Measurements from ENCODE around the gene SSH2. TPM values are rescaled to one million over a fixed set of nuclear protein-coding genes. Genes with fewer than 3 reads are reported as not detected.
A peak's percentile ranks its signal among the peaks of the same experiment; 100 is the strongest.

Gene SSH2
- total RNA-seq, 1 experiment from 2014 or later, result 8.5 TPM

DNA sequence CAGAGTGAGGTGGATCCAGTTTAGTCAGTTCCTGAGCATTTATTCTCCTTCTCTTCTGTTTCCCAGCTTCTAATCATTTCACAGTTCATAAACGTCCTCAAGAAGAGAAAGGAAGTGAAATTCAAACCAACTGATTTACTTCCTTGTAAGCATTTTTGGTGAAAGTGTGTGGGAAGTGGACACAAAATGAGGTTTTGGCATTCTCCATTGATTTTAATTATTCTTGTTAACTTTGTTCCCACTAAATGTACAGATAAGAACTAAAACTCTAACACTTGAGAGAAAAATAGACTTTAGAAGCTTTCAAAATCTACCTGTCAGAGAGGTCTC lies 264.6 kb downstream of the SSH2 start:
- intact Hi-C loops (cut with micrococcal nuclease), result loop anchor here (2.0 kb wide), 1 partner anchor 27 kb away; no protein-coding TSS in a partner anchor
- no peaks in the 10 kb centered on the region for H3K9me2 ChIP-seq (replicated peaks; ENCODE audit: low read length)
- H3K9ac ChIP-seq (ENCODE audit: low read length), result peak overlapping the region; percentile 59
- H3K27me3 ChIP-seq (ENCODE audit: low read length), result no peaks in the 10 kb centered on the region
- no peak overlapping the region for H2AFZ ChIP-seq (ENCODE audit: low read length)
- ChIA-PET POLR2A (ENCODE audit: unreplicated experiment) (interaction anchor here (0.5 to 0.6 kb wide), 2 partner anchors 79 to 178 kb away, joined by 3 to 5 read pairs; no protein-coding TSS in a partner anchor), CTCF (interaction anchor here (0.6 to 1.2 kb wide), 3 partner anchors 8 to 142 kb away, joined by 4 to 7 read pairs (median 5); no protein-coding TSS in a partner anchor)
- H3K4me3 ChIP-seq (ENCODE audit: low read length), result no peak overlapping the region
- peaks cover 32% of the 10 kb centered on the region for H3K4me1 ChIP-seq (ENCODE audit: insufficient read depth, low read length)
- H4K20me1 ChIP-seq (ENCODE audit: low read length), result no peaks in the 10 kb centered on the region
- peaks cover 8% of the 10 kb centered on the region for H3F3A ChIP-seq (ENCODE audit: low read length, unreplicated experiment)
- no peak for DNase-seq
- H3K79me2 ChIP-seq (ENCODE audit: low read length), result no peaks in the 10 kb centered on the region
- no peaks in the 10 kb centered on the region for H3K9me3 ChIP-seq (ENCODE audit: low read length)
- H3K27ac ChIP-seq (ENCODE audit: low read length), result peak overlapping the region; percentile 97
- ATAC-seq, result no peak
- BruUV-seq (replicated peaks), result no TSS peak
- H3K36me3 ChIP-seq (ENCODE audit: low read depth, low read length), result no peaks in the 10 kb centered on the region; the same call in 1 of the 2 replicates
- H3K4me2 ChIP-seq (ENCODE audit: low read length), result peak overlapping the region; percentile 67
- no peak for TF ChIP-seq EZH2 (IDR thresholded peaks at IDR 0.05; ENCODE audit: low read length, unreplicated experiment)
- no peak for TF ChIP-seq EZH2phosphoT487 (IDR thresholded peaks at IDR 0.05; ENCODE audit: borderline replicate concordance, low read length)
- TF ChIP-seq, protein P1, sequence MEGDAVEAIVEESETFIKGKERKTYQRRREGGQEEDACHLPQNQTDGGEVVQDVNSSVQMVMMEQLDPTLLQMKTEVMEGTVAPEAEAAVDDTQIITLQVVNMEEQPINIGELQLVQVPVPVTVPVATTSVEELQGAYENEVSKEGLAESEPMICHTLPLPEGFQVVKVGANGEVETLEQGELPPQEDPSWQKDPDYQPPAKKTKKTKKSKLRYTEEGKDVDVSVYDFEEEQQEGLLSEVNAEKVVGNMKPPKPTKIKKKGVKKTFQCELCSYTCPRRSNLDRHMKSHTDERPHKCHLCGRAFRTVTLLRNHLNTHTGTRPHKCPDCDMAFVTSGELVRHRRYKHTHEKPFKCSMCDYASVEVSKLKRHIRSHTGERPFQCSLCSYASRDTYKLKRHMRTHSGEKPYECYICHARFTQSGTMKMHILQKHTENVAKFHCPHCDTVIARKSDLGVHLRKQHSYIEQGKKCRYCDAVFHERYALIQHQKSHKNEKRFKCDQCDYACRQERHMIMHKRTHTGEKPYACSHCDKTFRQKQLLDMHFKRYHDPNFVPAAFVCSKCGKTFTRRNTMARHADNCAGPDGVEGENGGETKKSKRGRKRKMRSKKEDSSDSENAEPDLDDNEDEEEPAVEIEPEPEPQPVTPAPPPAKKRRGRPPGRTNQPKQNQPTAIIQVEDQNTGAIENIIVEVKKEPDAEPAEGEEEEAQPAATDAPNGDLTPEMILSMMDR (conservative IDR thresholded peaks at IDR 0.05; ENCODE audit: low read depth, low read length), result no peak

DNA sequence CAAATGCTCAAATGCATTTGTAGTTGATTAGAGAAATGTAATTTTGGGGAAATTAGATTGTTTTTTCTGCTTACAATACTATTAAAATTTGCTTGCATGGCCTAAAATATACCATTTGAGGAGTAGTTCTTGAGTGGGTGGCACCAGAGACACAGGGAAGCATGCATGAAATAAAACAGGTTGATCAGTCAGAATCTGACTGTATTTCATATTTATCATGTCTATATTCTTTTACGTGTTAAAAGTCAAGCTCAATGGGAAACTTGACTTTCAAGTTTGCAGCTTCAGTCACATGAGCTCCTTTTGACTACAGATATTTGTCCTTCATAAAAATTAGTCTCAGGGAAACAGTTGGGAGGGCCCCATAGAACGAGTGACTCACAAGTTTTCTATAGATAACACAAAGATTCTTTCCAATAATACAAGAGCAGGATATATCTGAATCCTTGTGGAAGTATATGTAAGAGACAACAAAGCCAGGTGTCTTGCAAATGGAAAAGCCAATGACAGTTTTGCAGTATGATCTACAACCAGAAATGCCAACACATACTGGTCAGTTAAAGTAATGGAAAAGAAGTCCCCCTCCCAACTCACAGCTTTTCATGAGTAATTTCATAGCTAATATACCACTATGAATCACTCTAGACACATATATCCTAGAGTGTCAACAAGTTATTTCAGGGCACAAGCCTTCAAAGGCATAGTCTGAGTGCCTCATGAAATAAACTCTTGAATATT lies 265.1 kb downstream of the SSH2 start:
- Histone ChIP-seq H3K27ac (ENCODE audit: low read length) (peak overlapping the region; percentile 97), H3K9me2 (replicated peaks; ENCODE audit: low read length) (no peaks in the 10 kb centered on the region), H3K4me3 (ENCODE audit: low read length) (no peak overlapping the region), H3K36me3 (ENCODE audit: low read depth, low read length) (no peaks in the 10 kb centered on the region; the same call in 1 of the 2 replicates), H3K27me3 (ENCODE audit: low read length) (no peaks in the 10 kb centered on the region), H2AFZ (ENCODE audit: low read length) (no peak overlapping the region), H3F3A (ENCODE audit: low read length, unreplicated experiment) (peaks cover 8% of the 10 kb centered on the region), H3K4me2 (ENCODE audit: low read length) (peak overlapping the region; percentile 67), H3K79me2 (ENCODE audit: low read length) (no peaks in the 10 kb centered on the region), H3K9me3 (ENCODE audit: low read length) (no peaks in the 10 kb centered on the region), H3K4me1 (ENCODE audit: insufficient read depth, low read length) (peaks cover 32% of the 10 kb centered on the region), H4K20me1 (ENCODE audit: low read length) (no peaks in the 10 kb centered on the region), H3K9ac (ENCODE audit: low read length) (0 out of 2 replicates have a peak overlapping the region, but pooled peaks have one; percentile 23)
- DNase-seq, result peak; percentile 80
- ChIA-PET POLR2A (ENCODE audit: unreplicated experiment) (interaction anchor here (0.6 kb wide), 1 partner anchor 47 kb away, joined by 5 read pairs; no protein-coding TSS in a partner anchor), CTCF (interaction anchor here (0.5 to 1.2 kb wide), 4 partner anchors 9 to 143 kb away, joined by 4 to 7 read pairs (median 4); no protein-coding TSS in a partner anchor)
- intact Hi-C loops (cut with micrococcal nuclease), result loop anchor here (2.0 kb wide), 1 partner anchor 26 kb away; no protein-coding TSS in a partner anchor
- TF ChIP-seq EZH2 (IDR thresholded peaks at IDR 0.05; ENCODE audit: low read length, unreplicated experiment), result no peak
- TF ChIP-seq EZH2phosphoT487 (IDR thresholded peaks at IDR 0.05; ENCODE audit: borderline replicate concordance, low read length), result no peak
- TF ChIP-seq, protein P1 (conservative IDR thresholded peaks at IDR 0.05; ENCODE audit: low read depth, low read length), result no peak
- no TSS peak for BruUV-seq (replicated peaks)
- ATAC-seq, result peak; percentile 97

GRCh38 chr17:29663155-29663554 lies 266.9 kb downstream of the SSH2 start:
- H3K4me1 ChIP-seq (ENCODE audit: insufficient read depth, low read length), result peaks cover 32% of the 10 kb centered on the region
- no peak overlapping the region for H3K27ac ChIP-seq (ENCODE audit: low read length)
- H3K36me3 ChIP-seq (ENCODE audit: low read depth, low read length), result no peaks in the 10 kb centered on the region; the same call in 1 of the 2 replicates
- H3K9me3 ChIP-seq (ENCODE audit: low read length), result no peaks in the 10 kb centered on the region
- CTCF ChIA-PET, result no interaction called here
- TF ChIP-seq EZH2 (IDR thresholded peaks at IDR 0.05; ENCODE audit: low read length, unreplicated experiment), result no peak
- TF ChIP-seq EZH2phosphoT487 (IDR thresholded peaks at IDR 0.05; ENCODE audit: borderline replicate concordance, low read length), result no peak
- TF ChIP-seq, protein P1 (conservative IDR thresholded peaks at IDR 0.05; ENCODE audit: low read depth, low read length), result no peak
- no peak overlapping the region for H2AFZ ChIP-seq (ENCODE audit: low read length)
- no peak for DNase-seq
- no peak overlapping the region for H3K9ac ChIP-seq (ENCODE audit: low read length)
- POLR2A ChIA-PET (ENCODE audit: unreplicated experiment), result no interaction called here
- no peak for ATAC-seq
- intact Hi-C loops (cut with micrococcal nuclease), result no loop called here
- no peaks in the 10 kb centered on the region for H3K27me3 ChIP-seq (ENCODE audit: low read length)
- H3K4me3 ChIP-seq (ENCODE audit: low read length), result no peak overlapping the region
- no peaks in the 10 kb centered on the region for H3K9me2 ChIP-seq (replicated peaks; ENCODE audit: low read length)
- no peaks in the 10 kb centered on the region for H3K79me2 ChIP-seq (ENCODE audit: low read length)
- peaks cover 8% of the 10 kb centered on the region for H3F3A ChIP-seq (ENCODE audit: low read length, unreplicated experiment)
- H3K4me2 ChIP-seq (ENCODE audit: low read length), result no peak overlapping the region
- H4K20me1 ChIP-seq (ENCODE audit: low read length), result no peaks in the 10 kb centered on the region
- no TSS peak for BruUV-seq (replicated peaks)

All from PC-3 (cell line).